H4 (cell line): ENCODE measurements around the gene TBC1D24. TPM values are rescaled to one million over a fixed set of nuclear protein-coding genes. Genes with fewer than 3 reads are reported as not detected.
"Not testable (repeated sequence)": the region's sequence is repeated elsewhere in the genome, so short reads cannot be mapped to it uniquely, and the experiment has no call there.

ENCODE experiments used
- DNase-seq: peaks from one replicate; pipeline ENCODE4 v3.0.0-alpha.2; 2015; ENCODE audit warnings: low spot score
- total RNA-seq: library from RNA; depleted of rRNA; stranded (reverse); fragments of >200 nt; shearing (Covaris generic); gene quantifications from 2 replicates; pipeline ENCODE4 v1.2.3, GENCODE V29; 2014

The TBC1D24 gene
- total RNA-seq, 1 experiment from 2014 or later: 5.6 TPM

DNA sequence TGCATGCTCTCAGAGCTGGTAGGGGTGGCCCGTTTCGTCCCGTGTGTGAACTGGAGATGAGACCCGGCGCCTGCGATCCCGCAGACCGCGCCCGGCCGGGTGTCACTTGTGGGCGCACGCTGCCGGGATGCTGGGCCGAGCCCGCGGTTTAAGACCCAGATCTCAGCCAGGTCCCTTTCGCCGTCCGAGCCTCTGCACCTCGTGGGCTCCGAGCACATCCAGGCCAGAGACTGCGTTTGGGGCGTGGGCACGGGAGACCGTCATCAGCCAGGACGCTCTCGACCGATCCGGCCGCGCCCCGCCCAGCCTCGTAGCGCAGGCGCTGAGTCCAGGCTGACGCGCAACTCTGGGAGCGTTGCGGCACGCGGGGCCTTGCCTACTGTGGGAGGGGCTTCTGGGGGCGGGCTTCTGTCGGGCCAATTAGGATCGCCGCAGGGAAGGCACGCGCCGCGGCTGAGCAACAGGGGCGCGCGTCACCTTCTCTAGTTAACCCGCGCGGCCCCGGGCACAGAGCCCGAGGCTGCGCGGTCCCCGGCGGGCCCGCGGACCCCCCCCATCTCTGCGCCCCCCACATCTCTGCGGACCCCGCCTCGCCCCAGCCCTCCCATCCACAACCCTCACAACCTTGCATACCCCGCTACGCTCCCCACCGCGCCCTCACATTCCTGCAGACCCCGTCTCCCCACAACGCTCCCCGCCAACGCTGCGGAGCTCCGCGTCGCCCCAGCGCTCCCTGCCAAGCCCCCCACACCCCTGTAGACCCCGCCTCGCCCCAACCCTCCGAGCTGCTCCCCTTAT is 57.0 kb downstream of the TBC1D24 start:
- DNase-seq: peak; percentile 95

DNA sequence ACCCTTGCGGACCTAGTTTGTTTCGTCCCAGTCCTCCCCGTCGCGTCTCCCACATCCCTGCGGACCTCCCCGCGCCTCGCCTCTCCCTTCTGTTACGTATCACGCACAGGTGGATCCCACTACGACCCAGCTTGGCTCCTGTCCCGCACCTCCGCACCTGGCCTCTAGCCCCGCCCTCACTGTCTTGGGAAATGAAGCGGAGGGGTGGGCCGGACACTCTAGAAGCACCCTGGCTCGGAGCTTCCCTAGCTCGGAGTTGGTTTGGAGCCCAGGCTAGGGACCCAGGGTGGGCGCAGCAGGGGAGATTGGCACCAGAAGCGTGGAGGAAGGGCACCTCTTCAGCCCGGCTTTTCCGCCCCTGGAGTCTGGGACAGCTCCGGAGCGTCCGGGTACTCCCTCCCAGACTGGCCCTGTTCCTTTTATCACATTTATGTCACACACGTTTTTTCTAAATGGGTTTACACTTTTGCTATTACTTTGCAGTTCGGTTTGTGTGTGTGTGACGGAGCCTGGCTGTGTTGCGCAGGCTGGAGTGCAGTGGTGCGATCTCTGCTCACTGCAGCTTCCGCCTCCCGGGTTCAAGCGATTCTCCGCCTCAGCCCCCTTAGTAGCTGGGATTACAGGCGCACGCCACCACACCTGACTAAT is 57.7 kb downstream of the TBC1D24 start:
- no peak for DNase-seq

- DNase-seq: not testable (repeated sequence)
Observed at GRCh38 chr16:2533142-2533755, 58.3 kb downstream of the TBC1D24 start.

DNA sequence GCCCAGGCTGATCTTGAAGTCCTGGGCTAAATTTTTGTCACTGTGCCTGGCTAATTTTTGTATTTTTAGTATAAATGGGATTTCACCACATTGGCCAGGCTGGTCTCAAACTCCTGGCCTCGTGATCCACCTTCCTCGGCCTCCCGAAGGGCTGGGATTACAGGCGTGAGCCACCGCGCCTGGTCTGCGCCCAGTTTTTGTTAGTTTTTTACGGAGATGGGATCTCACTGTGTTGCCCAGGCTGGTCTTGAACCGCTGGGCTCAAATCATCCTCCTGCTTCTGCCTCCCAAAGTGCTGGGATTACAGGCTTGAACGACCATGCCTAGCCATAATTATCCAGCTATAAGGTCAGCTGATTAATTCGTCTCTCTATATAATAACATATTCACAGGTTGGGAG is 59.0 kb downstream of the TBC1D24 start:
- DNase-seq: no peak

DNA sequence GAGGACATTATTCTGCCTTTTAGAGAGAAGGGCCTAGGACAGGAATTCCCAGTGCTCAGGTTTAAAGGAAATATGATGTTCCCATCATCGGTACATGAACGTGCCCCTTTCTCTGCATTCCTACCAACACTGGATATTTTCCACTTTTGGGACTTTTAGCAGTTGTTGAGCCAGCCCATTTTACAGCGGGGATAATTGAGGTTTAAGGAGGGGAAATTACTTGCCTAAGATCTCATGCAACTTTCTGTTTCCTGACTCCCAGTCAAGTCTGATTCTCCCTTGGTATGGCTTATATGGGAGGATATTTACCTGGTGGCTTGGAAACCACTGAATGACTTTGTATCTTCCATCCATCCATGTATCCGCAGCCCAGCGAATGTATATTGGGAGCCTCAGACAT is 59.4 kb downstream of the TBC1D24 start:
- DNase-seq: not testable (repeated sequence)

- no peak for DNase-seq
Observed at GRCh38 chr16:2535625-2536013, 60.7 kb downstream of the TBC1D24 start.

DNA sequence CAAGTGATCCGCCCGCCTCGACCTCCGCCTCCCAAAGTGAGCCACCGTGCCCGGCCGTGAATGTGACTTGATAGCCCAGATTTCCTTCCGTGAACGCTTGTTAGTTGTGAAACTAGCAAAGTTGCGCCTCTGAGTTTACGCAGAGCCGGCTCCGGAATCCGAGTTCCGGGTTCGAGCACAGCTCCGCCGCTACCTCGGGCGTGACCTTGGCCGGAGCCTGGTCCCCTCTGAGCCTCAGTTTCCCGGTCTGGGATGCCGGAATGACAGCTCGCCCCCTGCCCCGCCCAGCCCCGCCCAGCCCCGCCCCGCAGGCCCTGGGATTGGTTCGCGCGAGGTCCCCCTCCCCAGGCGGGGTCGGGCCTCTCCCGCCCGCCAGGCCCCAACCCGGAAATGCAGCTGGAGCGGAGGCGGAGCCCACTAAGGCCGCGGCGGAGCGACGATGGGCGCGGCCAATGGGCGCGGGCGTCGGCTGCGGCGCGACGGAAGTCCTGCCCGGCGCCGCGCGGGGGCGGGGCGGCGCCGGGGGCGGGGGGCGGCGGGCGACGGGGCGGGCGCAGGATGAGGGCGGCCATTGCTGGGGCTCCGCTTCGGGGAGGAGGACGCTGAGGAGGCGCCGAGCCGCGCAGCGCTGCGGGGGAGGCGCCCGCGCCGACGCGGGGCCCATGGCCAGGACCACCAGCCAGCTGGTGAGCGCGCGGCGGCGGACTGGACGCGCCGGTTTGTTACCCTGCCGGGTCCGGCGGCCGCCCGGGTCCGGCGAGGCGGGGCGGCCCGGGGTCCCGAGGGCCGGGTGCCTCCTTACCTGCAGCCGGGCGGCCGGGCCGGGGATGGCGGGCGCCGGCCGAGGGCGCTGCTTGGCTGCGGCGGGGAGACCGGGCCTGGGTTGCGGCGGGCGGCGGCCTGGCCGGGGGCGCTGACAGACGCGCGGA is 62.8 kb downstream of the TBC1D24 start, which contains the start of gene PDPK1:
Gene PDPK1 (plus strand): TSS at position 571 of the 929 bp plus-strand sequence. CDS start 92 bp downstream, at position 663.
- peak; percentile 89 for DNase-seq

GRCh38 chr16:2539192-2539844 is 64.4 kb downstream of the TBC1D24 start:
- not testable (repeated sequence) for DNase-seq

- DNase-seq: not testable (repeated sequence)
Observed at GRCh38 chr16:2539845-2540458, 65.0 kb downstream of the TBC1D24 start.

DNA sequence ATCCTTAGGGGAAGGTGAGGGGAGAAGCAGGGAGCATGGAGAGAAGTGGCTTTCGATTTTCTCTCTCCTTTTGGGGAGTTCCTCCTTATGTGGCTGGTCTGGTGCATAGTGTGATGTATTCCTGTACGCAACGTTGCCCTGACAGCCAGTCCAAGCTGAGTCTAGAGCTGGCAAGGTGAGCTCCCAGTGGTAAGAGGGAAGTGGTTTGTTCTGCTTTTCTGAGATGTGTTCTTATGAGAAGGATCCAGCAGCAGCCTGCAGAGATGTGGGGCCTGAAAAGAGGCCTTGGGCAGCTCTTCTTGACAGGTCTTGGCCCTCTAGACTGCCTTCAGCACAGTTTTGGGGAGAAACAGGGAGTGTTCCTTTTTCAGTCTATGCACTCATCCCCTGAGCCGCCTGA is 66.0 kb downstream of the TBC1D24 start:
- not testable (repeated sequence) for DNase-seq

DNA sequence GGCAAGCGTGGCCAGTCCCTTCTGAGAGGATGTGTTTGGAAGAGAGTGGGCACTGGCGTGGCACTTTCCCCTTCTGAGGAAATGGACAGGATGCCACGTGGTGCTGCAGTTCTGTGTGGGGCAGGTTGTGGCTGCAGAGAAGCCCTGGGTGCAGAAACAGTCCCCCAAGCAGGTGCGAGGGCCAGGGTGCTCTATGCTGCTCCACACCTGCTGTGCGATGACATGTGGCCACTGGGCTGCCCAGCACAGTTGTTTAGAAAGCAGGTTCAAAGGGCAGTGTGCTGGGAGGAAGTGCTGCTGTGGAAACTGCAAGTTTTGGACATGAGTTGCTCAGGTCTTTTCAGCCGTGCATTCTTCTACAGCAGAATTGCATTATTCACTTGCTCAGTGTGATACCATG is 66.5 kb downstream of the TBC1D24 start:
- not testable (repeated sequence) for DNase-seq

- not testable (repeated sequence) for DNase-seq
Observed at GRCh38 chr16:2543771-2544170, 68.8 kb downstream of the TBC1D24 start.

DNA sequence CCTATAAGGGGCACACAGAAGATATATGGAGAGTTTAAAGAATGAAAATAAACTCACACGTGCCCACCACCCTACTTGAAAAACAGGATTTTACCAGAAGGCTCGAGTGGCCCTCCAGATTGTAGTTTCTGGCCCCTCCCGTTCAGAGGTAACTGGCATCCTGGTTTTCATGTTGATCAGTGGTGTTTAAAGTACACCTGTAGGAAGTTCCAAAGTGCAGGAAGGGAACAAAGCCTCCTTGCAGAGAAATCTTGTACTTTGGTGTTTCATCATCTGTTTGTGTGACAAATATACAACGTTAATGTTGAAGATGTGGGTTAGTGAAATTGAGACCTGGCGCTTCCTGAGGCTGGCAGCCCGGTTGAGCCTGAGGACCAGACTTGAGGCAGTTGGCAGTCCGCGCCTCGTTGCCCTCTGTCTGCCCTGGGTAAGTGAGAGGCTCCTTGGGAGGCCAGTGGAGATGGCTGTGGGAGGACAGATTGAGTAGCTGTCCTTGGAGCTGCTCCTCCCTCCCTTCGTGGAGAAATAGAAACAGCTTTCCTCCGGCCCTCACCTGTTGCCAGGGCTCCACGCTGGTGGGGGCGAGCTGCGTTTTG is 75.5 kb downstream of the TBC1D24 start:
- not testable (repeated sequence) for DNase-seq

GRCh38 chr16:2551420-2551889 is 76.5 kb downstream of the TBC1D24 start:
- DNase-seq: not testable (repeated sequence)

DNA sequence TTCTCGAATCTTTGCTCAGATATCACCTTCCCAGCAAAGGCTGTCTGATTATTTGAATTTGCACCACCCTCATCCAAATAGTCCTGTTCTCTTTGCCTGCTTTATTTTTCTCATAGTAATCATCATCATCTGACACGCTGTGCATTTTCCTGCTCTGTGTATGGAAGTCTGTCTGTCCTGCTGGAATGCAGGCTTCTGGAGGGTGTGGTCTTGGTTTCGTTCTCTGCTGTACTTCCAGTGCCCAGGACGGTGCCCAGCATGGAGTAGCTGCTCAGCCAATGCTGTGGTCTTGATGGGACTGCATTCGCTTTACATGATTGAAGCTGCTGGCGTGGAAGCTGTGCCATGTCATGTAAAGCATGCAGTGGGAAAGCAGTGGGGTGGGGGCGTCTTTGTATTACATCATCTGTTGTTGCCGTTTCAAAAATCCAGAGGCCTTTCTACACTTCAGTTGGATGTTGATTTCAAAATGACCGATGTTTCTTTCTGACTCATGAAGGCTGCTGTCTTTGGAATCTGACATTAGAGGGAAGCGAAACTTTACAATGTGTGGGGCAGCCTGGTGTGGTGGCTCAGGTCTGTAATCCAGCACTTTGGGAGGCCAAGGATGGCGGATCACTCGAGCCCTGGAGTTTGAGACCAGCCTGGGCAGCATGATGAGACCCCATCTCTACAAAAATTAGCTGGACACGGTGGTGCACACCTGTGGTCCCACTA is 79.9 kb downstream of the TBC1D24 start:
- not testable (repeated sequence) for DNase-seq
